ENCODE measurements around the gene LSR. TPM values are rescaled to one million over a fixed set of nuclear protein-coding genes. Genes with fewer than 3 reads are reported as not detected.

LSR gene
- total RNA-seq, 1 donor from 2014 or later: 27.1 TPM

DNA sequence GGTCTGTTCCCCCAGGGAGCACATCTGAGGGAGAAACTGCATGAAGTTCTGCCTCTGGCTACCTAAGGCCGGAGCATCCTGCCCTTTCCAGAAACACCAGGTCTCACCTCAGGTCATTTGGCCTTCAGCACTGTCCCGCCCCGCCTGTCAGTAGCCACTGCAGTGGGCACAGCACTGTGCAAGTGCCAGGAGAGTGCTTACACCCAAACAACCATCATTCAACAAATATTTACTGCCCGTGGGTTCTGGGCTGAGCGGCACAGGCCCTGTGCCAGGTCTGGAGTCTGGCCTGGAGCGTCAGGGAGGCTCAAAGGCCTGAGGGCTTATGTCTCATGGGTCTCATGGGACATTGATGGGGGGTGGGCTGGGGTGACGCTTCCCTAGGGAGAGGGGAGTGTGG lies 22.7 kb downstream of the LSR start:
- H3K9me3 Mint-ChIP-seq: no peaks in the 10 kb centered on the region
- peaks cover 5% of the 10 kb centered on the region for H3K36me3 ChIP-seq
- H3K4me3 ChIP-seq: no peak overlapping the region
- H3K4me1 Mint-ChIP-seq: peaks cover 11% of the 10 kb centered on the region
- H3K79me2 ChIP-seq (ENCODE audit: low read depth): peaks cover 29% of the 10 kb centered on the region
- H3K27ac Mint-ChIP-seq: peak overlapping the region; percentile 2
- H4K20me1 ChIP-seq (ENCODE audit: low read depth): peaks cover 31% of the 10 kb centered on the region
- H3K36me3 Mint-ChIP-seq: peaks cover 23% of the 10 kb centered on the region
- no peaks in the 10 kb centered on the region for H3K9me3 ChIP-seq (ENCODE audit: low read depth)
- TF ChIP-seq, protein P1, sequence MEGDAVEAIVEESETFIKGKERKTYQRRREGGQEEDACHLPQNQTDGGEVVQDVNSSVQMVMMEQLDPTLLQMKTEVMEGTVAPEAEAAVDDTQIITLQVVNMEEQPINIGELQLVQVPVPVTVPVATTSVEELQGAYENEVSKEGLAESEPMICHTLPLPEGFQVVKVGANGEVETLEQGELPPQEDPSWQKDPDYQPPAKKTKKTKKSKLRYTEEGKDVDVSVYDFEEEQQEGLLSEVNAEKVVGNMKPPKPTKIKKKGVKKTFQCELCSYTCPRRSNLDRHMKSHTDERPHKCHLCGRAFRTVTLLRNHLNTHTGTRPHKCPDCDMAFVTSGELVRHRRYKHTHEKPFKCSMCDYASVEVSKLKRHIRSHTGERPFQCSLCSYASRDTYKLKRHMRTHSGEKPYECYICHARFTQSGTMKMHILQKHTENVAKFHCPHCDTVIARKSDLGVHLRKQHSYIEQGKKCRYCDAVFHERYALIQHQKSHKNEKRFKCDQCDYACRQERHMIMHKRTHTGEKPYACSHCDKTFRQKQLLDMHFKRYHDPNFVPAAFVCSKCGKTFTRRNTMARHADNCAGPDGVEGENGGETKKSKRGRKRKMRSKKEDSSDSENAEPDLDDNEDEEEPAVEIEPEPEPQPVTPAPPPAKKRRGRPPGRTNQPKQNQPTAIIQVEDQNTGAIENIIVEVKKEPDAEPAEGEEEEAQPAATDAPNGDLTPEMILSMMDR (IDR thresholded peaks at IDR 0.05): no peak
- TF ChIP-seq EZH2phosphoT487 (IDR thresholded peaks at IDR 0.05) (no peak), EZH2 (IDR thresholded peaks at IDR 0.05) (no peak)
- no peak overlapping the region for H3K4me2 ChIP-seq
- no peaks in the 10 kb centered on the region for H3K27me3 ChIP-seq
- no peak overlapping the region for H3K9ac ChIP-seq
- no peak for DNase-seq (ENCODE audit: low spot score)
- peak overlapping the region; percentile 34 for H3K4me3 Mint-ChIP-seq
- H3F3A ChIP-seq (ENCODE audit: low read depth): peaks cover 14% of the 10 kb centered on the region
- no peak overlapping the region for H3K27ac ChIP-seq
- no peaks in the 10 kb centered on the region for H3K4me1 ChIP-seq
- H2AFZ ChIP-seq (replicated peaks): no peak overlapping the region
- peaks cover 4% of the 10 kb centered on the region for H3K27me3 Mint-ChIP-seq (ENCODE audit: insufficient read depth, low read depth)

DNA sequence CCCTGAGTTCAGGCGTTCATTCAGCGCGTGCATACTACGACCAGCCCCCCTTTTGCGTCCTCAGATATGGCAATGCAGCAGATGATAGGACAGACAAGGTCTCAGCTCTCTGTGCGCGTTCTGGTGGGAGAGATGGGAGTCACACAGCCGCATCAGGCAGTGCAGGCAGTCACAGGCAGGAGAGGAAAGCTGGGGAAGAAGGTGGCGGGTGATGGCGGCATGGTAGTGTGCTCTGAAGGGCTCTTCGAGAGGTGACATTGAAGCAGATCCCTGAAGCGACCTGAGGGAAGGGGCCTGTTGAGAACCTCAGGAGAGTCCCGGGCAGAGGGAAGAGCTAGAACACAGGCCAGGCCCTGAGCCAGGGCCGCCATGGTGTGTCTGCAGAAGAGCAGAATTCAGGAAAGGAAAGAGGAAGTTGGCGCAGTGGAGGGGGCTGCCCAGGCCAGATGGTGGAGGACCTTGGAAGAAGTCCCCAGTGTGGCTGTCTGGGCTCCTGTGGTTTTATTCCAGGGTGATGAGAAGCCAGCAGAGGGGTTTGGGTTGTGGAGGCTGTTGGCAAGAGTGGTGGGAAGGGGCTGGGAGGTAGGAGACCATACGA lies 23.4 kb downstream of the LSR start:
- no peak for DNase-seq (ENCODE audit: low spot score)
- Mint-ChIP-seq H3K27me3 (ENCODE audit: insufficient read depth, low read depth) (peaks cover 6% of the 10 kb centered on the region), H3K4me3 (no peak overlapping the region), H3K9me3 (no peaks in the 10 kb centered on the region), H3K27ac (peak overlapping the region; percentile 2), H3K36me3 (peaks cover 27% of the 10 kb centered on the region), H3K4me1 (peaks cover 11% of the 10 kb centered on the region)
- H2AFZ ChIP-seq (replicated peaks): no peak overlapping the region
- H3K27ac ChIP-seq: no peak overlapping the region
- peaks cover 14% of the 10 kb centered on the region for H3F3A ChIP-seq (ENCODE audit: low read depth)
- no peaks in the 10 kb centered on the region for H3K27me3 ChIP-seq
- H4K20me1 ChIP-seq (ENCODE audit: low read depth): peaks cover 26% of the 10 kb centered on the region
- no peaks in the 10 kb centered on the region for H3K9me3 ChIP-seq (ENCODE audit: low read depth)
- no peak overlapping the region for H3K4me3 ChIP-seq
- TF ChIP-seq EZH2 (IDR thresholded peaks at IDR 0.05) (no peak), EZH2phosphoT487 (IDR thresholded peaks at IDR 0.05) (no peak)
- TF ChIP-seq, protein P1 (IDR thresholded peaks at IDR 0.05): no peak
- no peaks in the 10 kb centered on the region for H3K4me1 ChIP-seq
- no peak overlapping the region for H3K9ac ChIP-seq
- peaks cover 23% of the 10 kb centered on the region for H3K79me2 ChIP-seq (ENCODE audit: low read depth)
- H3K36me3 ChIP-seq: peaks cover 5% of the 10 kb centered on the region
- H3K4me2 ChIP-seq: no peak overlapping the region

DNA sequence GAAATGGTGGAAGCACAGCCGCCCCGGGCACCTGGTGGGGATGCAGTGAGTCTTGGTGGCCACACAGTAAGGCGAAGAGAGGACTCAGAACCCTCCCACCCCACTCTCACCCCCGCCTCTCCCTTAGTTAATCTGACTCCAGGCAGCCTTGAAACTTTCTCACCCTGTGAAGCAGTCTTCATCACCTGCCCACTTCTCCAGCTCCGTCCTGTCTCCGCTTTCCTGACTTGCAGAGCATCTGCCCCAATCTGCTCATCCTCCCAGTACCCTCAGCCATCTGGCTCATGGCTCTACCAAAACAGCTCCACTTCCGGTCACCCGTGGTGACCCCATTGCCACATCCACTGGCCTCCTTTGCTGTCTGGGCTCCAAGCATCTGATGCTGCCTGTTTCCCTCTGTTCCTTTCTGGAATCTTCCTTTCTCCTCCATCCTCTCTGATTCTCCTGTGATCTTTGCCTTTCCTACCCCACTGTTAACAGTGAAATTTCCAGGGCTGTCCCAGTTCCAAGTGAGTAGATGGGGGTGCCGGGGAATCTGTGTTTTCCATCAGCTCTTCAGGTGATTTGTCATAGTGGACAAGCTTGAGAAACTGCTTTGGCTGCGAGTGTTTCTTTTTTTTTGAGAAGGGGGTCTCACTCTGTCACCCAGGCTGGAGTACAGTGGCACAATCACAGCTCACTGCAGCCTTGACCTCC lies 24.3 kb downstream of the LSR start:
- peaks cover 5% of the 10 kb centered on the region for H3K36me3 ChIP-seq
- peaks cover 20% of the 10 kb centered on the region for H3K79me2 ChIP-seq (ENCODE audit: low read depth)
- H4K20me1 ChIP-seq (ENCODE audit: low read depth): peaks cover 24% of the 10 kb centered on the region
- no peak overlapping the region for H3K27ac ChIP-seq
- Mint-ChIP-seq H3K9me3 (no peaks in the 10 kb centered on the region), H3K36me3 (peaks cover 27% of the 10 kb centered on the region), H3K27ac (peak overlapping the region; percentile 90), H3K27me3 (ENCODE audit: insufficient read depth, low read depth) (peaks cover 7% of the 10 kb centered on the region), H3K4me1 (peaks cover 9% of the 10 kb centered on the region), H3K4me3 (peak overlapping the region; percentile 63)
- H3K4me2 ChIP-seq: no peak overlapping the region
- H3K9ac ChIP-seq: no peak overlapping the region
- H2AFZ ChIP-seq (replicated peaks): no peak overlapping the region
- H3F3A ChIP-seq (ENCODE audit: low read depth): peaks cover 7% of the 10 kb centered on the region
- TF ChIP-seq EZH2 (IDR thresholded peaks at IDR 0.05): no peak
- TF ChIP-seq, protein P1 (IDR thresholded peaks at IDR 0.05): no peak
- no peak for TF ChIP-seq EZH2phosphoT487 (IDR thresholded peaks at IDR 0.05)
- H3K4me3 ChIP-seq: no peak overlapping the region
- no peaks in the 10 kb centered on the region for H3K27me3 ChIP-seq
- no peak for DNase-seq (ENCODE audit: low spot score)
- no peaks in the 10 kb centered on the region for H3K9me3 ChIP-seq (ENCODE audit: low read depth)
- H3K4me1 ChIP-seq: no peaks in the 10 kb centered on the region

Measured in neural progenitor cell (in vitro differentiated cells).